Measurements from ENCODE around the gene ADAT1. TPM values are rescaled to one million over a fixed set of nuclear protein-coding genes. Genes with fewer than 3 reads are reported as not detected.

ADAT1 gene
- total RNA-seq, 1 donor from 2014 or later: 82.6 TPM

- no peak for DNase-seq (ENCODE audit: low read depth, low spot score)
- no peaks in the 10 kb centered on the region for H3K27me3 Mint-ChIP-seq (ENCODE audit: low read depth)
- H3K4me1 Mint-ChIP-seq: peaks cover 1% of the 10 kb centered on the region
- H3K27ac Mint-ChIP-seq (ENCODE audit: unreplicated experiment): no peak overlapping the region
- no peaks in the 10 kb centered on the region for H3K9me3 Mint-ChIP-seq
- H3K36me3 Mint-ChIP-seq (ENCODE audit: low read depth): no peaks in the 10 kb centered on the region
- no peak overlapping the region for H3K4me3 Mint-ChIP-seq
- TF ChIP-seq CTCF (conservative IDR thresholded peaks at IDR 0.05): no peak
Observed at GRCh38 chr16:75572864-75573542, 50.1 kb downstream of the ADAT1 start.

GRCh38 chr16:75570396-75571065 lies 52.5 kb downstream of the ADAT1 start:
- peak overlapping the region; percentile 41 for H3K4me3 Mint-ChIP-seq
- H3K27ac Mint-ChIP-seq (ENCODE audit: unreplicated experiment): no peak overlapping the region
- H3K9me3 Mint-ChIP-seq: no peaks in the 10 kb centered on the region
- peaks cover 4% of the 10 kb centered on the region for H3K27me3 Mint-ChIP-seq (ENCODE audit: low read depth)
- no peak for TF ChIP-seq CTCF (conservative IDR thresholded peaks at IDR 0.05)
- H3K36me3 Mint-ChIP-seq (ENCODE audit: low read depth): no peaks in the 10 kb centered on the region
- H3K4me1 Mint-ChIP-seq: peaks cover 18% of the 10 kb centered on the region
- DNase-seq (ENCODE audit: low read depth, low spot score): no peak

- H3K27me3 Mint-ChIP-seq (ENCODE audit: low read depth): peaks cover 11% of the 10 kb centered on the region
- H3K4me3 Mint-ChIP-seq: peak overlapping the region; percentile 97
- no peak for TF ChIP-seq CTCF (conservative IDR thresholded peaks at IDR 0.05)
- no peak overlapping the region for H3K27ac Mint-ChIP-seq (ENCODE audit: unreplicated experiment)
- no peaks in the 10 kb centered on the region for H3K9me3 Mint-ChIP-seq
- DNase-seq (ENCODE audit: low read depth, low spot score): no peak
- H3K4me1 Mint-ChIP-seq: peaks cover 22% of the 10 kb centered on the region
- no peaks in the 10 kb centered on the region for H3K36me3 Mint-ChIP-seq (ENCODE audit: low read depth)
Observed at GRCh38 chr16:75567911-75568310, 55.2 kb downstream of the ADAT1 start.

- Mint-ChIP-seq H3K4me1 (peaks cover 22% of the 10 kb centered on the region), H3K4me3 (peak overlapping the region; percentile 97), H3K9me3 (no peaks in the 10 kb centered on the region), H3K27ac (ENCODE audit: unreplicated experiment) (no peak overlapping the region), H3K36me3 (ENCODE audit: low read depth) (no peaks in the 10 kb centered on the region), H3K27me3 (ENCODE audit: low read depth) (peaks cover 11% of the 10 kb centered on the region)
- no peak for DNase-seq (ENCODE audit: low read depth, low spot score)
- no peak for TF ChIP-seq CTCF (conservative IDR thresholded peaks at IDR 0.05)
Observed at GRCh38 chr16:75566758-75567255, 56.3 kb downstream of the ADAT1 start.

GRCh38 chr16:75566040-75566757 lies 56.9 kb downstream of the ADAT1 start, which contains the start of gene GABARAPL2:
Gene GABARAPL2, plus strand, starts transcription at chr16:75566379. Its CDS starts 108 bp downstream, at chr16:75566487.
- Mint-ChIP-seq H3K27me3 (ENCODE audit: low read depth) (peaks cover 11% of the 10 kb centered on the region), H3K4me3 (peak within 1 kb of the TSS; percentile 97), H3K27ac (ENCODE audit: unreplicated experiment) (peak within 1 kb of the TSS; percentile 79), H3K9me3 (no peaks in the 10 kb centered on the region), H3K36me3 (ENCODE audit: low read depth) (no peaks in the 10 kb centered on the region), H3K4me1 (peaks cover 22% of the 10 kb centered on the region)
- DNase-seq (ENCODE audit: low read depth, low spot score): peak; percentile 94
- TF ChIP-seq CTCF (conservative IDR thresholded peaks at IDR 0.05): no peak

Measured in neural crest cell (in vitro differentiated cells).